Measurements from ENCODE around the gene GCNT3. TPM values are rescaled to one million over a fixed set of nuclear protein-coding genes. Genes with fewer than 3 reads are reported as not detected.

The GCNT3 gene
- total RNA-seq, 1 donor from 2014 or later, result 0.40 TPM

DNA sequence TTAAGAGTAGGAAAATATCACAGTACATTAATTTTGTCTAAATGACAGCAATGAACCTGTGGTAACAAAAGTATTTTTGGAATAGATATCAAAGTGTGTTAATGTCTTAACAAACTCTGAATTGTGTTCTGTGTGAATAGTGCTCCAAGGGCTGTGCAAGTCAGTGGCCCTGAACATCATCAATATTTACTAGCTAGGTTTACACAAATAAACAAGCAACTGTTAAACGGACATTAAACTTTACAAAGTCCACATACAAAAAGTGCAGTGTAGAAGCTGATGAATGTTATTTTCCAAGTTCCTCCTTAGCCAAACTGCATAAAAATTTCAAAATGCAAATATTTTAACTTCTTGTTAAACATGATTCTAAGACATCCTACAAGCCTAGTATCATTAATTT lies 47.8 kb downstream of the GCNT3 start:
- Mint-ChIP-seq H3K36me3 (ENCODE audit: unreplicated experiment) (peaks cover 21% of the 10 kb centered on the region), H3K4me3 (ENCODE audit: unreplicated experiment) (no peak overlapping the region), H3K9me3 (ENCODE audit: unreplicated experiment) (no peaks in the 10 kb centered on the region), H3K27ac (ENCODE audit: unreplicated experiment) (no peak overlapping the region), H3K4me1 (ENCODE audit: unreplicated experiment) (peaks cover 5% of the 10 kb centered on the region), H3K27me3 (ENCODE audit: unreplicated experiment) (no peaks in the 10 kb centered on the region)
- DNase-seq (ENCODE audit: extremely low spot score, unreplicated experiment), result no peak
- TF ChIP-seq, protein P1, sequence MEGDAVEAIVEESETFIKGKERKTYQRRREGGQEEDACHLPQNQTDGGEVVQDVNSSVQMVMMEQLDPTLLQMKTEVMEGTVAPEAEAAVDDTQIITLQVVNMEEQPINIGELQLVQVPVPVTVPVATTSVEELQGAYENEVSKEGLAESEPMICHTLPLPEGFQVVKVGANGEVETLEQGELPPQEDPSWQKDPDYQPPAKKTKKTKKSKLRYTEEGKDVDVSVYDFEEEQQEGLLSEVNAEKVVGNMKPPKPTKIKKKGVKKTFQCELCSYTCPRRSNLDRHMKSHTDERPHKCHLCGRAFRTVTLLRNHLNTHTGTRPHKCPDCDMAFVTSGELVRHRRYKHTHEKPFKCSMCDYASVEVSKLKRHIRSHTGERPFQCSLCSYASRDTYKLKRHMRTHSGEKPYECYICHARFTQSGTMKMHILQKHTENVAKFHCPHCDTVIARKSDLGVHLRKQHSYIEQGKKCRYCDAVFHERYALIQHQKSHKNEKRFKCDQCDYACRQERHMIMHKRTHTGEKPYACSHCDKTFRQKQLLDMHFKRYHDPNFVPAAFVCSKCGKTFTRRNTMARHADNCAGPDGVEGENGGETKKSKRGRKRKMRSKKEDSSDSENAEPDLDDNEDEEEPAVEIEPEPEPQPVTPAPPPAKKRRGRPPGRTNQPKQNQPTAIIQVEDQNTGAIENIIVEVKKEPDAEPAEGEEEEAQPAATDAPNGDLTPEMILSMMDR (IDR thresholded peaks at IDR 0.05), result no peak

DNA sequence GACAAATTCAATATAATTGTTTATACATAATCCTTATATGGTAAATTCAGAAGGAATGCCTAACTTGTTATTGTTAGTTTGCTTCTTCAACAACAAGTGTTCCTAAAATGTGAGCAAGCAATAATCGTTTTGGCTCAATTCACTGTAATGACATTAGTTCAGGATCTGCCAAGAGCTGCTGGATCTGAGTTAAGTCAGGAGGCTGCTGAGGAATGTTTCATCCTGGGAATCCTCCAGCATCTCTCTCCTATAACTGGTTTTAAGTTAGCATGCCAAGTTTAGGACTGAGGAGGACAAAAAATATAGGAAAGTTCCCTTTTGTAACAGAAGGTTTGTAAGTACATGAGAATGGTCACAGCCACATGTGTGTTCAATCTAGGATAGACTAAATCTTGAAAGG lies 50.7 kb downstream of the GCNT3 start:
- no peaks in the 10 kb centered on the region for H3K27me3 Mint-ChIP-seq (ENCODE audit: unreplicated experiment)
- no peak for DNase-seq (ENCODE audit: extremely low spot score, unreplicated experiment)
- no peak overlapping the region for H3K4me3 Mint-ChIP-seq (ENCODE audit: unreplicated experiment)
- H3K27ac Mint-ChIP-seq (ENCODE audit: unreplicated experiment), result no peak overlapping the region
- peaks cover 5% of the 10 kb centered on the region for H3K4me1 Mint-ChIP-seq (ENCODE audit: unreplicated experiment)
- peaks cover 25% of the 10 kb centered on the region for H3K36me3 Mint-ChIP-seq (ENCODE audit: unreplicated experiment)
- TF ChIP-seq, protein P1 (IDR thresholded peaks at IDR 0.05), result no peak
- no peaks in the 10 kb centered on the region for H3K9me3 Mint-ChIP-seq (ENCODE audit: unreplicated experiment)

DNA sequence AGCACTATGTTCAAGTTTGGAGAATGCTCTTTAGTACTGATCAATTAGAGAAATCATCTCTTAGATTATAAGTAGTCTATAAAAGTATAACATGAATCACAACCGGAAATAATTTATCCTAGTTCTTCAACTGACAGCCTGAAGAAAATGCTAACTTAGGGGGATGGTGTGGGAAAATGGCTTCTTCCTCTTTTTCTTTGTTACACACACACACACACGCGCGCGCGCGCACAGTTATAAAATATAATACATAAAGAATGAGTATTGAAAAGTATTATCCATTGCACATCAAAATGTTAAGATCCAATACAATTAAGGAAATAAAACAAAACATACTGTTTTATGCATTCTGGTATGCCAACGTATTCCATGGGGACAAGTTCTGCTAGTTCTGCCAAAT lies 57.0 kb downstream of the GCNT3 start:
- Mint-ChIP-seq H3K9me3 (ENCODE audit: unreplicated experiment) (no peaks in the 10 kb centered on the region), H3K27ac (ENCODE audit: unreplicated experiment) (no peak overlapping the region), H3K36me3 (ENCODE audit: unreplicated experiment) (peaks cover 46% of the 10 kb centered on the region), H3K4me1 (ENCODE audit: unreplicated experiment) (no peaks in the 10 kb centered on the region), H3K4me3 (ENCODE audit: unreplicated experiment) (no peak overlapping the region), H3K27me3 (ENCODE audit: unreplicated experiment) (no peaks in the 10 kb centered on the region)
- DNase-seq (ENCODE audit: extremely low spot score, unreplicated experiment), result no peak
- TF ChIP-seq, protein P1 (IDR thresholded peaks at IDR 0.05), result no peak

Other genes with a start within 250 kb of the GCNT3 start
- 84.6 and 105 TPM in 2 replicates for gene MYO1E, start 238.9 kb upstream of the GCNT3 start, total RNA-seq
- gene FAM81A, start 173.6 kb upstream of the GCNT3 start, total RNA-seq, result not detected in 2 replicates
- gene GTF2A2, start 45.7 kb downstream of the GCNT3 start, total RNA-seq, result 99.1 and 109 TPM in 2 replicates
- gene BNIP2, start 77.5 kb downstream of the GCNT3 start, total RNA-seq, result 64.6 and 68.0 TPM in 2 replicates

Data from osteocyte (in vitro differentiated cells).